Right cardiac atrium (tissue), 5 donors: Measurements from ENCODE around the gene POLN. TPM values are rescaled to one million over a fixed set of nuclear protein-coding genes. Genes with fewer than 3 reads are reported as not detected.

Experiments
- ATAC-seq, 2 donors: fragments of 200-7000 bp; cut with Tn5 transposase; one replicate each; pipeline versions ENCODE4 v1.8.0 to v1.9.1; 2020; ENCODE audit warnings: moderate library complexity in 2 of 2, mild to moderate bottlenecking in 1 of 2
- DNase-seq, 3 donors: peaks; one replicate each; pipeline ENCODE4 v3.0.0-alpha.2; 2020
- H3K27ac ChIP-seq: one replicate; pipeline ENCODE4 v1.5.1; 2013; ENCODE audit warnings: mild to moderate bottlenecking, low read length, control low read depth, moderate library complexity
- H3K27me3 ChIP-seq: one replicate; pipeline ENCODE4 v1.6.1; 2013; ENCODE audit not compliant: control insufficient read depth, insufficient read depth
- H3K4me1 ChIP-seq: one replicate; pipeline ENCODE4 v1.6.1; 2013; ENCODE audit warnings: low read length; ENCODE audit not compliant: control insufficient read depth, insufficient read depth
- H3K4me3 ChIP-seq: one replicate; pipeline ENCODE4 v1.5.1; 2013; ENCODE audit warnings: low read length, control low read depth
- H3K9me3 ChIP-seq: one replicate; pipeline ENCODE4 v1.6.1; 2013; ENCODE audit warnings: low read length; ENCODE audit not compliant: control insufficient read depth
- WGBS: extraction: QIAGEN DNeasy Blood & Tissue Kit; methylation state at CpG from one replicate; pipeline ENCODE4 v1.1.7; 2013; 5-methylcytosine and 5-hydroxymethylcytosine counted together
- intact Hi-C, 4 donors: fragments of 100-400 bp; cut with DNase I; formaldehyde crosslinking; loops; one replicate each; pipeline versions ENCODE4 v1.11.0 to v1.14.0; 2022 to 2023
- polyA plus RNA-seq: library from polyadenylated mRNA; stranded (reverse); fragments of 200-250 nt; gene quantifications from one replicate; pipeline ENCODE4 v1.2.3, GENCODE V29; 2013
- total RNA-seq, 4 donors: library from RNA; stranded (reverse); fragmentation: NEBNext Ultra II Directional; extraction: Animal tissue kit (Norgen Biotek cat#: 25700); gene quantifications; one replicate each; pipeline ENCODE4 v1.2.1, GENCODE V29; 2021
- donor health status: healthy with polysubstance abuse.
- donor health status: DM: no; HTN: yes; CAD: no.
- donor health status: DM: no; HTN: no; CAD: no.
- donor health status: DM: no; HTN: yes; CAD: no; lungs with severe emphysema.
- donor health status: DM: yes; HTN: yes; CAD: no.

The POLN gene
- total and polyA plus RNA-seq, 5 donors, result 1.5 to 5.9 (median 3.8) TPM

GRCh38 chr4:2151544-2151943 lies 90.4 kb downstream of the POLN start:
- ATAC-seq, result no peak
- WGBS, result 69% methylated on average over 5 of the region's 5 CpGs
- no peak for DNase-seq

GRCh38 chr4:2150076-2150475 lies 91.8 kb downstream of the POLN start:
- no peaks in the 10 kb centered on the region for H3K4me1 ChIP-seq

More at GRCh38 chr4:2151544-2151943, 90.4 kb downstream of the POLN start:
- intact Hi-C loops, result no loop called here
- no peaks in the 10 kb centered on the region for H3K27me3 ChIP-seq
- H3K9me3 ChIP-seq, result no peaks in the 10 kb centered on the region
- no peaks in the 10 kb centered on the region for H3K4me1 ChIP-seq
- H3K4me3 ChIP-seq, result no peak overlapping the region
- no peak overlapping the region for H3K27ac ChIP-seq

GRCh38 chr4:2142630-2143427 lies 99.1 kb downstream of the POLN start:
- H3K4me1 ChIP-seq, result no peaks in the 10 kb centered on the region
- intact Hi-C loops, result no loop called here
- ATAC-seq, result no peak
- DNase-seq, result no peak
- H3K4me3 ChIP-seq, result no peak overlapping the region
- H3K27ac ChIP-seq, result no peak overlapping the region
- 66% methylated on average over 7 of the region's 7 CpGs for WGBS
- H3K27me3 ChIP-seq, result no peaks in the 10 kb centered on the region
- no peaks in the 10 kb centered on the region for H3K9me3 ChIP-seq

More at GRCh38 chr4:2150076-2150475, 91.8 kb downstream of the POLN start:
- Histone ChIP-seq H3K4me3 (no peak overlapping the region), H3K27me3 (no peaks in the 10 kb centered on the region), H3K27ac (no peak overlapping the region), H3K9me3 (no peaks in the 10 kb centered on the region)
- intact Hi-C loops, result no loop called here
- 95% methylated on average over 1 of the region's 1 CpG for WGBS
- ATAC-seq, result no peak
- DNase-seq, result no peak

- no peak overlapping the region for H3K4me3 ChIP-seq
- DNase-seq (no peak), ATAC-seq (peak; percentile 31 to 39)
- intact Hi-C loops, result no loop called here
- H3K27ac ChIP-seq, result peak overlapping the region; percentile 7
- WGBS, result 76% methylated on average over 7 of the region's 7 CpGs
- no peaks in the 10 kb centered on the region for H3K27me3 ChIP-seq
- no peaks in the 10 kb centered on the region for H3K9me3 ChIP-seq
- no peaks in the 10 kb centered on the region for H3K4me1 ChIP-seq
Observed at GRCh38 chr4:2141762-2142451, 100.0 kb downstream of the POLN start.

- ATAC-seq, result no peak
- no peak for DNase-seq
- Histone ChIP-seq H3K27ac (peak overlapping the region; percentile 7), H3K4me3 (no peak overlapping the region), H3K9me3 (no peaks in the 10 kb centered on the region), H3K4me1 (no peaks in the 10 kb centered on the region), H3K27me3 (no peaks in the 10 kb centered on the region)
- 80% methylated on average over 8 of the region's 8 CpGs for WGBS
- intact Hi-C loops, result no loop called here
Observed at GRCh38 chr4:2141022-2141761, 100.7 kb downstream of the POLN start.

GRCh38 chr4:2138846-2139500 lies 102.9 kb downstream of the POLN start:
- Histone ChIP-seq H3K4me3 (no peak overlapping the region), H3K27ac (no peak overlapping the region), H3K27me3 (no peaks in the 10 kb centered on the region), H3K4me1 (no peaks in the 10 kb centered on the region), H3K9me3 (no peaks in the 10 kb centered on the region)
- 54% methylated on average over 11 of the region's 11 CpGs for WGBS
- peak in 1 of 2 donors; percentile 46 for ATAC-seq
- intact Hi-C loops, result no loop called here
- DNase-seq, result no peak

- Histone ChIP-seq H3K27me3 (no peaks in the 10 kb centered on the region), H3K4me1 (no peaks in the 10 kb centered on the region), H3K9me3 (no peaks in the 10 kb centered on the region), H3K27ac (no peak overlapping the region), H3K4me3 (no peak overlapping the region)
- ATAC-seq (no peak), DNase-seq (no peak)
- intact Hi-C loops, result no loop called here
- WGBS, result 79% methylated on average over 7 of the region's 7 CpGs
Observed at GRCh38 chr4:2136726-2137125, 105.2 kb downstream of the POLN start.

GRCh38 chr4:2135083-2135482 lies 106.8 kb downstream of the POLN start:
- no peak overlapping the region for H3K27ac ChIP-seq
- 47% methylated on average over 8 of the region's 8 CpGs for WGBS
- no peak overlapping the region for H3K4me3 ChIP-seq
- DNase-seq, result no peak
- H3K9me3 ChIP-seq, result no peaks in the 10 kb centered on the region
- H3K27me3 ChIP-seq, result no peaks in the 10 kb centered on the region
- no peak for ATAC-seq
- no peaks in the 10 kb centered on the region for H3K4me1 ChIP-seq
- intact Hi-C loops, result no loop called here

- DNase-seq, result no peak
- no peaks in the 10 kb centered on the region for H3K9me3 ChIP-seq
- intact Hi-C loops, result no loop called here
- H3K4me3 ChIP-seq, result no peak overlapping the region
- ATAC-seq, result no peak
- no peaks in the 10 kb centered on the region for H3K4me1 ChIP-seq
- no peak overlapping the region for H3K27ac ChIP-seq
- no peaks in the 10 kb centered on the region for H3K27me3 ChIP-seq
Observed at GRCh38 chr4:2132438-2132837, 109.5 kb downstream of the POLN start.

- no peak overlapping the region for H3K4me3 ChIP-seq
- 71% methylated on average over 20 of the region's 20 CpGs for WGBS
- ATAC-seq (no peak), DNase-seq (no peak)
- H3K4me1 ChIP-seq, result no peaks in the 10 kb centered on the region
- H3K27ac ChIP-seq, result no peak overlapping the region
- H3K27me3 ChIP-seq, result no peaks in the 10 kb centered on the region
- no peaks in the 10 kb centered on the region for H3K9me3 ChIP-seq
- intact Hi-C loops, result no loop called here
Observed at GRCh38 chr4:2127609-2128332, 114.2 kb downstream of the POLN start.
